NOMO-1 treated with DMSO at 0.1 percent for 48 hours (cell line): ENCODE data around the gene RNF123.
A peak's percentile ranks its signal among the peaks of the same experiment; 100 is the strongest.

Experiments used
- DNase-seq: peaks from one replicate; lab custom pipeline; 2025; ENCODE audit not compliant: unreplicated experiment; lab: John Stamatoyannopoulos, UW

Gene RNF123

GRCh38 chr3:49700453-49701128, 11.2 kb downstream of the RNF123 start:
- DNase-seq = no peak

GRCh38 chr3:49701388-49702077, 12.2 kb downstream of the RNF123 start:
- no peak for DNase-seq

- DNase-seq = no peak
Observed at GRCh38 chr3:49702672-49703071, 13.3 kb downstream of the RNF123 start.

- DNase-seq = peak; percentile 44
Observed at GRCh38 chr3:49703443-49703927, 14.1 kb downstream of the RNF123 start.

GRCh38 chr3:49703956-49704355, 14.6 kb downstream of the RNF123 start:
- no peak for DNase-seq

- no peak for DNase-seq
Observed at GRCh38 chr3:49704629-49705028, 15.3 kb downstream of the RNF123 start.

- DNase-seq = no peak
Observed at GRCh38 chr3:49705390-49705960, 16.1 kb downstream of the RNF123 start.

- no peak for DNase-seq
Observed at GRCh38 chr3:49706456-49707112, 17.2 kb downstream of the RNF123 start.

- DNase-seq = no peak
Observed at GRCh38 chr3:49707113-49707480, 17.7 kb downstream of the RNF123 start.

- no peak for DNase-seq
Observed at GRCh38 chr3:49709852-49710251, 20.5 kb downstream of the RNF123 start.

GRCh38 chr3:49711489-49711888, 22.1 kb downstream of the RNF123 start:
- no peak for DNase-seq

GRCh38 chr3:49712166-49712565, 22.8 kb downstream of the RNF123 start:
- DNase-seq = no peak

GRCh38 chr3:49712631-49713317, 23.4 kb downstream of the RNF123 start:
- DNase-seq = peak; percentile 8

- no peak for DNase-seq
Observed at GRCh38 chr3:49713336-49714105, 24.2 kb downstream of the RNF123 start.

GRCh38 chr3:49714728-49715550, 25.6 kb downstream of the RNF123 start:
- no peak for DNase-seq

- DNase-seq = no peak
Observed at GRCh38 chr3:49715611-49716121, 26.3 kb downstream of the RNF123 start.

- DNase-seq = no peak
Observed at GRCh38 chr3:49716169-49716568, 26.8 kb downstream of the RNF123 start.

- DNase-seq = no peak
Observed at GRCh38 chr3:49716691-49717210, 27.4 kb downstream of the RNF123 start.
